Measurements from ENCODE around the gene DAP3. TPM values are rescaled to one million over a fixed set of nuclear protein-coding genes. Genes with fewer than 3 reads are reported as not detected.
A peak's percentile ranks its signal among the peaks of the same experiment; 100 is the strongest.
"Not testable (repeated sequence)": the region's sequence is repeated elsewhere in the genome, so short reads cannot be mapped to it uniquely, and the experiment has no call there.

DAP3 gene
- total and polyA plus RNA-seq, 4 donors: 50.9 to 114 (median 76.5) TPM

GRCh38 chr1:155650231-155650757 lies 38.6 kb upstream of the DAP3 start:
- WGBS (ENCODE audit: insufficient coverage): 100% methylated on average over 7 of the region's 7 CpGs
- Histone ChIP-seq H3K27ac (ENCODE audit: low read depth, low read length) (no peak overlapping the region), H3K27me3 (ENCODE audit: control insufficient read depth, insufficient read depth, low read length) (no peaks in the 10 kb centered on the region), H3K9me3 (ENCODE audit: control insufficient read depth, insufficient read depth, low read length) (no peaks in the 10 kb centered on the region), H3K4me3 (ENCODE audit: low read depth, low read length) (no peak overlapping the region), H3K4me1 (ENCODE audit: control insufficient read depth, insufficient read depth, low read length) (peaks cover 15% of the 10 kb centered on the region), H3K36me3 (ENCODE audit: control insufficient read depth, insufficient read depth, low read length) (no peaks in the 10 kb centered on the region)
- DNase-seq (ENCODE audit: low read depth in 4 of 6, low spot score in 6 of 6): no peak

- H3K27me3 ChIP-seq (ENCODE audit: control insufficient read depth, insufficient read depth, low read length): no peaks in the 10 kb centered on the region
- H3K4me1 ChIP-seq (ENCODE audit: control insufficient read depth, insufficient read depth, low read length): peaks cover 7% of the 10 kb centered on the region
- no peak overlapping the region for H3K27ac ChIP-seq (ENCODE audit: low read depth, low read length)
- no peak for DNase-seq (ENCODE audit: low read depth in 4 of 6, low spot score in 6 of 6)
- H3K4me3 ChIP-seq (ENCODE audit: low read depth, low read length): no peak overlapping the region
- no peaks in the 10 kb centered on the region for H3K9me3 ChIP-seq (ENCODE audit: control insufficient read depth, insufficient read depth, low read length)
- no peaks in the 10 kb centered on the region for H3K36me3 ChIP-seq (ENCODE audit: control insufficient read depth, insufficient read depth, low read length)
- 50% methylated on average over 1 of the region's 3 CpGs for WGBS (ENCODE audit: insufficient coverage)
Observed at GRCh38 chr1:155651861-155652661, 36.8 kb upstream of the DAP3 start.

DNA sequence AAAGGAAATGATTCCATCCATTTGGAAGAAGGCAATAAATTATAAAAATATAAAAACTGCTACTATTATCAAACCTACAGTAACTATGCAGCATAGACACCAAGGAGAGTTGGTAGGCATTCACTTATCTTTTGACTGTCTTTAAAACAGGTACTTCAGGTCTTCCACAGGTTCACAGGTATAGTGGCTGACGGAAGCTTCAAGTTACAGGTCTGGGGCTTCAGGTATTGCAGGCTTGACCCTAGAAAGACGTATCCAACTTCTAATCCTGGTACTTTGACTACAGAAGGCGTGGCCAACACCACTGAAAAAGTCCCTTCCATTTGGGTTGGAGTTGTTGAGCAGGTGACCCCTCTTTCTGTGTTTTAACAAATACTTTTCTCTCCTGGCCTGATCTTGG lies 35.9 kb upstream of the DAP3 start:
- Histone ChIP-seq H3K27ac (ENCODE audit: low read depth, low read length) (no peak overlapping the region), H3K4me3 (ENCODE audit: low read depth, low read length) (no peak overlapping the region), H3K4me1 (ENCODE audit: control insufficient read depth, insufficient read depth, low read length) (peaks cover 7% of the 10 kb centered on the region), H3K9me3 (ENCODE audit: control insufficient read depth, insufficient read depth, low read length) (no peaks in the 10 kb centered on the region), H3K36me3 (ENCODE audit: control insufficient read depth, insufficient read depth, low read length) (no peaks in the 10 kb centered on the region), H3K27me3 (ENCODE audit: control insufficient read depth, insufficient read depth, low read length) (no peaks in the 10 kb centered on the region)
- WGBS (ENCODE audit: insufficient coverage): 80% methylated on average over 2 of the region's 3 CpGs
- no peak for DNase-seq (ENCODE audit: low read depth in 4 of 6, low spot score in 6 of 6)

- H3K36me3 ChIP-seq (ENCODE audit: control insufficient read depth, insufficient read depth, low read length): peaks cover 34% of the 10 kb centered on the region
- no peak overlapping the region for H3K27ac ChIP-seq (ENCODE audit: low read depth, low read length)
- no peaks in the 10 kb centered on the region for H3K27me3 ChIP-seq (ENCODE audit: control insufficient read depth, insufficient read depth, low read length)
- no peak overlapping the region for H3K4me3 ChIP-seq (ENCODE audit: low read depth, low read length)
- DNase-seq (ENCODE audit: low read depth in 4 of 6, low spot score in 6 of 6): peak in 1 of 6 donors; percentile 7
- H3K9me3 ChIP-seq (ENCODE audit: control insufficient read depth, insufficient read depth, low read length): no peaks in the 10 kb centered on the region
- H3K4me1 ChIP-seq (ENCODE audit: control insufficient read depth, insufficient read depth, low read length): no peaks in the 10 kb centered on the region
- WGBS (ENCODE audit: insufficient coverage): no CpG with 5 or more reads among the region's 2 CpGs
Observed at GRCh38 chr1:155657463-155657862, 31.4 kb upstream of the DAP3 start.

DNA sequence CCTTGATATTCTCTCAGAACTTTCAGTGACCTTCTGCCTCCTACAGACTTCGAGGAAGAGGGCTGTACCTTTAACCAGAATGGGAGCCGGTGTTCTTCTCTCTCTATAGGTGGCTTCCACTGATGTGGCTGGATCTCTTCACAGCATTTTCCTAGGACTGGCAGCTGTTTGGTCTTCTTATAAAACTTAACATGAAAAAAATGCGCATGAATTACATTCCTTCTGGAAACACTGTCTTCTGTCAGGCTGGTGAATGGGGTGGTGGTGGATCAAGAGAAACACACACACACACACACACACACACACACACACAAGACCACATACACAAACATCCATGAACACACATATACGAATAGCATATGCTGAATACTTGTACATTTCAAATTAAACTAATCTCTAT lies 27.7 kb upstream of the DAP3 start:
- no CpG with 5 or more reads among the region's 4 CpGs for WGBS (ENCODE audit: insufficient coverage)
- H3K36me3 ChIP-seq (ENCODE audit: control insufficient read depth, insufficient read depth, low read length): peaks cover 65% of the 10 kb centered on the region

DNA sequence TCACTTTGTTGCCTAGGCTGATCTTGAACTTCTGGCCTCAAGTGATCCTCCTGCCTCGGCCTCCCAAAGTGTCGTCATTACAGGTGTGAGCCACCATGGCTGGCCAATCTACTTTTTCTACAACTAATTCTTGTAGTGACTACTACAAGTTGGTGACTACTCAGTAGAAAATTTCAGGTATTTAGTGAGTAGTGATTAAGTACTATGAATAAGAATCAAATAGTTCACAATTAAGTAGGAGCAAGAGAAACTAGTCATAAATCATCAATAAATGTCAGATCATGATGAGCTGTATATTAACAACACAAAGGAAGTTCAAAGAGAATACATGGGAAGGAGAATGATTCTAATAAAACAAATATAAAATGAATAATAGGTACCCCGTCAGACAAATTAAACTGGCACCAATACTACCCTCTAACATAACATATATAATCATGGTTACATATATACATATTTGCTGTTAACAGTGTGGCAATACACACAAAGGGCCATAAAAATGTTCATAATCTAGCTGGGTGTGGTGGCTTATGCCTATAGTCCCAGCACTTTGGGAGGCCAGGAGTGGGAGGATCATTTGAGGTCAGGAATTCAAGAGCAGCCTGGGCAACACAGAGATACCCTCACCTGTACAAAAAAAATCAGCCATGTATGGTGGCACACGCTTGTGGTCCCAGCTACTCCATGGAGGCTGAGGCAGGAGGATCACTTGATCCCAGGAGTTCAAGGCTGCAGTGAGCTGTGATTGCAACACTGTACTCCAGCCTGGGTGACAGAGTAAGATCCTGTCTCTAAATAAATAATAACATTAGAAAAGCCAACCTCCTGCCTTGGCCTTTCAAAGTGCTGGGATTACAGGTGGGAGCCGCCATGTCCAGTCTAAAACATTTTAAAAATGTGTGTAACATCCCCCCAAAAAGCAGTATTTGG lies 19.4 kb upstream of the DAP3 start:
- Histone ChIP-seq H3K27ac (ENCODE audit: low read depth, low read length) (no peak overlapping the region), H3K4me1 (ENCODE audit: control insufficient read depth, insufficient read depth, low read length) (no peaks in the 10 kb centered on the region), H3K27me3 (ENCODE audit: control insufficient read depth, insufficient read depth, low read length) (no peaks in the 10 kb centered on the region), H3K9me3 (ENCODE audit: control insufficient read depth, insufficient read depth, low read length) (no peaks in the 10 kb centered on the region), H3K4me3 (ENCODE audit: low read depth, low read length) (no peak overlapping the region), H3K36me3 (ENCODE audit: control insufficient read depth, insufficient read depth, low read length) (peaks cover 79% of the 10 kb centered on the region)
- no peak for DNase-seq (ENCODE audit: low read depth in 4 of 6, low spot score in 6 of 6)
- WGBS (ENCODE audit: insufficient coverage): no CpG with 5 or more reads among the region's 5 CpGs

More for the DNA sequence above, 27.7 kb upstream of the DAP3 start:
- not testable (repeated sequence) for H3K27ac ChIP-seq (ENCODE audit: low read depth, low read length); H3K4me1 ChIP-seq (ENCODE audit: control insufficient read depth, insufficient read depth, low read length); DNase-seq (ENCODE audit: low read depth in 4 of 6, low spot score in 6 of 6); H3K4me3 ChIP-seq (ENCODE audit: low read depth, low read length); H3K9me3 ChIP-seq (ENCODE audit: control insufficient read depth, insufficient read depth, low read length); H3K27me3 ChIP-seq (ENCODE audit: control insufficient read depth, insufficient read depth, low read length)

DNA sequence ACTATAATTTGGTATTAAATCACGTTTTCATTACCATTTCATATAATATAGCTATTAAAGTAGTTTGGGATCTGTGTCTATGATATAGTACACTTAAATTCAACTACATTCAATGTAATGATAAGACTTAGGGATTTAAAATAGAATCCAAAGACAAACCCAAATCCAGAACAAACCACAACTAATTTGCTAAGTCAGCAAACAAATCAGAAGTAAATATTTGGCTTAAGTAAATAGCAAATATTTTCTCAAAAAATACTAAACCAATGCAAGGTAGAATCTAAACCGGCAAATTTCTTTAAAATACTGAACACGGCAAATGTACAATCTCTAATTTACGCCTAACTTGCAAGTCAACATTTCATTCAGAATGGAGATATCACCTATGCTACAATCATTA lies 17.1 kb upstream of the DAP3 start:
- Histone ChIP-seq H3K27ac (ENCODE audit: low read depth, low read length) (no peak overlapping the region), H3K4me3 (ENCODE audit: low read depth, low read length) (no peak overlapping the region), H3K27me3 (ENCODE audit: control insufficient read depth, insufficient read depth, low read length) (no peaks in the 10 kb centered on the region), H3K4me1 (ENCODE audit: control insufficient read depth, insufficient read depth, low read length) (no peaks in the 10 kb centered on the region), H3K9me3 (ENCODE audit: control insufficient read depth, insufficient read depth, low read length) (no peaks in the 10 kb centered on the region), H3K36me3 (ENCODE audit: control insufficient read depth, insufficient read depth, low read length) (peaks cover 76% of the 10 kb centered on the region)
- no CpG with 5 or more reads among the region's 4 CpGs for WGBS (ENCODE audit: insufficient coverage)
- no peak for DNase-seq (ENCODE audit: low read depth in 4 of 6, low spot score in 6 of 6)

GRCh38 chr1:155673003-155673402 lies 15.9 kb upstream of the DAP3 start:
- no peaks in the 10 kb centered on the region for H3K27me3 ChIP-seq (ENCODE audit: control insufficient read depth, insufficient read depth, low read length)
- no peaks in the 10 kb centered on the region for H3K9me3 ChIP-seq (ENCODE audit: control insufficient read depth, insufficient read depth, low read length)
- WGBS (ENCODE audit: insufficient coverage): 100% methylated on average over 1 of the region's 6 CpGs
- no peak for DNase-seq (ENCODE audit: low read depth in 4 of 6, low spot score in 6 of 6)
- H3K36me3 ChIP-seq (ENCODE audit: control insufficient read depth, insufficient read depth, low read length): peaks cover 65% of the 10 kb centered on the region
- H3K27ac ChIP-seq (ENCODE audit: low read depth, low read length): no peak overlapping the region
- no peak overlapping the region for H3K4me3 ChIP-seq (ENCODE audit: low read depth, low read length)
- no peaks in the 10 kb centered on the region for H3K4me1 ChIP-seq (ENCODE audit: control insufficient read depth, insufficient read depth, low read length)

- Histone ChIP-seq H3K4me3 (ENCODE audit: low read depth, low read length) (no peak overlapping the region), H3K27ac (ENCODE audit: low read depth, low read length) (no peak overlapping the region), H3K36me3 (ENCODE audit: control insufficient read depth, insufficient read depth, low read length) (peaks cover 36% of the 10 kb centered on the region), H3K4me1 (ENCODE audit: control insufficient read depth, insufficient read depth, low read length) (no peaks in the 10 kb centered on the region), H3K27me3 (ENCODE audit: control insufficient read depth, insufficient read depth, low read length) (no peaks in the 10 kb centered on the region), H3K9me3 (ENCODE audit: control insufficient read depth, insufficient read depth, low read length) (no peaks in the 10 kb centered on the region)
- WGBS (ENCODE audit: insufficient coverage): no CpG with 5 or more reads among the region's 4 CpGs
- DNase-seq (ENCODE audit: low read depth in 4 of 6, low spot score in 6 of 6): no peak
Observed at GRCh38 chr1:155678027-155678426, 10.9 kb upstream of the DAP3 start.

Measured in spinal cord (tissue), 10 donors.